NCI-H2196 (cell line): ENCODE measurements around the gene CDCP2.
A peak's percentile ranks its signal among the peaks of the same experiment; 100 is the strongest.

ENCODE experiments used
- DNase-seq: peaks from one replicate; lab custom pipeline; 2025; ENCODE audit not compliant: unreplicated experiment; lab: John Stamatoyannopoulos, UW

Gene CDCP2

GRCh38 chr1:54137534-54138061 is 15.2 kb downstream of the CDCP2 start:
- DNase-seq, result no peak

GRCh38 chr1:54136963-54137533 is 15.8 kb downstream of the CDCP2 start:
- no peak for DNase-seq

GRCh38 chr1:54136269-54136896 is 16.4 kb downstream of the CDCP2 start:
- no peak for DNase-seq

- no peak for DNase-seq
Observed at GRCh38 chr1:54135436-54136120, 17.2 kb downstream of the CDCP2 start.

- no peak for DNase-seq
Observed at GRCh38 chr1:54134295-54134694, 18.5 kb downstream of the CDCP2 start.

- no peak for DNase-seq
Observed at GRCh38 chr1:54132495-54132894, 20.3 kb downstream of the CDCP2 start.

- DNase-seq, result no peak
Observed at GRCh38 chr1:54131419-54131818, 21.4 kb downstream of the CDCP2 start.

GRCh38 chr1:54129858-54130257 is 22.9 kb downstream of the CDCP2 start:
- no peak for DNase-seq

- DNase-seq, result no peak
Observed at GRCh38 chr1:54127594-54128300, 25.1 kb downstream of the CDCP2 start.

GRCh38 chr1:54126271-54126815 is 26.5 kb downstream of the CDCP2 start:
- no peak for DNase-seq

- DNase-seq, result peak; percentile 35
Observed at GRCh38 chr1:54125386-54126070, 27.3 kb downstream of the CDCP2 start.

GRCh38 chr1:54124906-54125305 is 27.9 kb downstream of the CDCP2 start:
- DNase-seq, result no peak

- peak; percentile 72 for DNase-seq
Observed at GRCh38 chr1:54124472-54124871, 28.3 kb downstream of the CDCP2 start.

- DNase-seq, result no peak
Observed at GRCh38 chr1:54122992-54123391, 29.8 kb downstream of the CDCP2 start.

GRCh38 chr1:54122135-54122751 is 30.6 kb downstream of the CDCP2 start:
- DNase-seq, result no peak

GRCh38 chr1:54121482-54122134 is 31.2 kb downstream of the CDCP2 start:
- DNase-seq, result peak; percentile 52

GRCh38 chr1:54120698-54121481 is 31.9 kb downstream of the CDCP2 start:
- DNase-seq, result no peak

GRCh38 chr1:54120018-54120697 is 32.6 kb downstream of the CDCP2 start:
- no peak for DNase-seq
